Measurements from ENCODE around the gene RB1.

Gene RB1

DNA sequence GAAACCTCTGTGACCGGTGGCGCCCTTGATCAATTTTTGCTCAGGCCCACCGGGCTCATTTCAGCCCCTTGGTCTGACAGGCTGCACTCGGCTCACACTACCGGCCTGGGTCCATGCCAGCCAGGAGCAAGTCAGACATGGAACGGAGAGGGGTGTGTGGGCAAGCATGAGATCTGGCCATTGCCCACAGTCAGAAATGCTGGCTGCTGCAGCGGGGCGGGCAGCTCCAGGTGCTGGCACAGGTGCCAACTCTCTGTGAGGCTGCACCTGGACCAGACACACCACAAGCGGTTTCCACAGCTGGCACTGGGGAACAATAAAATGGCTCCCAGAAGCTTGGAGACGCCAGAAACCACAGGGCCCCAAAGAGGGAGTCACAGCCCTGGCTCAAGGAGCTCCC, 153.0 kb downstream of the RB1 start:
- DNase-seq (ENCODE audit: low spot score): no peak

GRCh38 chr13:48457578-48458242, 154.2 kb downstream of the RB1 start:
- no peak for DNase-seq (ENCODE audit: low spot score)

DNA sequence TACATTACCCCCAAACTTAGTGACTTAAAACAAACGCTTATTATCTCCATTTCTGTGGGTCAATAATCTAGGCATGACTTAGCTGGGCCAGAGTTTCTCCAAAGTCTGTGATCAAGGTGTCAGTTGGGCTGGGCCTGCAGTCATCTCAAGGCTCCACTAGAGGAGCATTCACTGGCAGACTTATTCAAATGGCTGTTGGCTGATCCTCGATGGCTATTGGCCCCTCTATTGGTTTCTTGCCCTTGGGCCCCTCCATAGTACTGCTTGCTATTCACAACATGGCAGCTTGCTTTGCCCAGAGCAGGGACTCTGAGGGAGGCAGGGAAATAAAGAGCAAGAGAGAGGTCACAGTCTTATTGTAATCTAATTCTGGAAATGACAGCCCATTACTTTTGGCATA, 171.7 kb downstream of the RB1 start:
- DNase-seq (ENCODE audit: low spot score): no peak

DNA sequence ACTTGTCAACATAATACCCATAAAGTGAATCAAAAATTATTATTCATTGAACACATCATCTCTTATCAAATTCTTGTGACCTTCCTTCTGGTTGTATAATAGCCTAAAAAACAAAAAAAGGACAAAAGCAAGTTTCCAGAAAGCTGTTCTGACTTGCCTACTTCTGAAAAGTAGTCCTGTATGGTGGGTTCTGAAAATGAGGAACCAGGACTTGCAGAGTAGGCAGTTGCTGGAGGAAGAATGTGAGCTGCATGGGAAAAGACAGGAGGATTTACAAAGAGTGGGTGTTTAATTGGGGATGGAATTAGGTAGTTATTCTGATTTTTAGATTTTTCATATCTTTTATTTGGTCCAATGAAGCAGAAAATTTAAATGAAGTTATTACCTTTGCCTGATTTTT, 172.7 kb downstream of the RB1 start:
- DNase-seq (ENCODE audit: low spot score): no peak

DNA sequence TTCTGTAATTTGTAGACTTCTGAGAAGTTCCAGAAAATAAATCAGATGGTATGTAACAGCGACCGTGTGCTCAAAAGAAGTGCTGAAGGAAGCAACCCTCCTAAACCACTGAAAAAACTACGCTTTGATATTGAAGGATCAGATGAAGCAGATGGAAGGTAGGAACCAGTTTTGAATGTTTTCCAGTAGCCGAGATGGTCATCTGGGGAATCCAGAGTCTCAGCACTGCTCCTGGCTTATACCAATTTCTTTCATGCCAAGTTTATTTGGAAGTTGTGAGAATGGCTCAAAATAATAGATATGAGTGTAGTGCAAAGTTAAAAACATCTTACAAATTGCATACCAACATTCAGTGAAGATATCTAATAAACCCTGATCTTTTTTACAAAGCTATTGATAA, 173.1 kb downstream of the RB1 start:
- DNase-seq (ENCODE audit: low spot score): no peak

- DNase-seq (ENCODE audit: low spot score): no peak
Measured at GRCh38 chr13:48477191-48477855, 173.8 kb downstream of the RB1 start.

DNA sequence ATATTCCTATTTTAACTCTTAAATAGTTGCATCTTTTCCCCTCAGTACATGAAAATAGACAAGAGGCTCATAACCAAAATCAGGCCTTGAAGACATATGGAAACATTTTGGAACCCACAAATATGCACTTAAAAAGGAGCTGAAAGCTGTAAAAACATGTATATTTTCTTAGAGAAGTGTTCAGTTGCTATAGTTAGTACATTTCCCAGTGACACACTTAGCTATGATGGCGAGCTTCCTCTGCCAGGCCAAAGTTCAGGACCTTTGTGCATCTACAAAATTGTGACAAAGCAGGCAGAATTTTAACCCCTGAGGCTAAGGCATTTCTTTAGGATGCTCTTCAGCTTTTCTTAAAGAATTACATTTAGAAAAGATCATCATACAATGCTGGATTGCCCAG, 174.8 kb downstream of the RB1 start:
- DNase-seq (ENCODE audit: low spot score): no peak

DNA sequence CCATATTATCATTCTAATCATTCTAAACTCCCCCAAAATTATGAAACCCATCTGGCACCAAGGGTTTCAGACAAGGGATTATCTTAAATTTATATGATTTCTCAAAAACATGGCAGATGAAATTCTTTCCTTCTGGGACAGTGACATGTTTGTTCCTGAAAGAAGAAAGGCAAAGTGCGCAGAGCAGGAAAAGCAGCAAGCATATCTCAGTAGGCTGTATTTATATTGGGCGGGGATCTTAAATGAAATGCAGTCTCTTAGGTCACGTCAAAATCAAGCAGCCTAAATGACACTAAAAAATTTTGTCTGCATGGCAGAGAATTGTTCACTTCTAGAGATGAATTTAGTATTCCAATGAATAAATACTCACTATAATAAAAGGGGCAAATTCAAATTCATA, 180.0 kb downstream of the RB1 start:
- no peak for DNase-seq (ENCODE audit: low spot score)

- no peak for DNase-seq (ENCODE audit: low spot score)
Measured at GRCh38 chr13:48485432-48485831, 181.9 kb downstream of the RB1 start.

- no peak for DNase-seq (ENCODE audit: low spot score)
Measured at GRCh38 chr13:48486362-48486761, 182.8 kb downstream of the RB1 start.

GRCh38 chr13:48486836-48487235, 183.3 kb downstream of the RB1 start:
- DNase-seq (ENCODE audit: low spot score): no peak

DNA sequence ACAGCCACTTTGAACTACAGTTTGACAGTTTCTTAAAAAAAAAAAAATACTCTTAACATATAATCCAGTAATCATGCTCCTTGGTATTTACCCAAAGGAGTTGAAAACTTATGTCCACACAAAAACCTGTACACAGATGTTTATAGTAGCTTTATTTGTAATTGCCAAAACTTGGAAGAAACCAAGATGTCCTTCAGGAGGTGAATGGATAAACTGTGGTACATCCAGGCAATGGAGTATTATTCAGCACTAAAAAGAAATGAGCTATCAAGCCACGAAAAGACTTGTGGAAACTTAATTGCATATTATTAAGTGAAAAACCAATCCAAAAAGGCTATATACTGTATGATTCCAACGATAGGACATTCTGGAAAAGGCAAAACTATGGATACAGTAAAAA, 184.4 kb downstream of the RB1 start:
- DNase-seq (ENCODE audit: low spot score): no peak

GRCh38 chr13:48488995-48489394, 185.4 kb downstream of the RB1 start:
- no peak for DNase-seq (ENCODE audit: low spot score)

- DNase-seq (ENCODE audit: low spot score): no peak
Measured at GRCh38 chr13:48489666-48490065, 186.1 kb downstream of the RB1 start.

GRCh38 chr13:48490241-48490640, 186.7 kb downstream of the RB1 start:
- DNase-seq (ENCODE audit: low spot score): no peak

- peak; percentile 27 for DNase-seq (ENCODE audit: low spot score)
Measured at GRCh38 chr13:48491423-48492095, 188.0 kb downstream of the RB1 start.

DNA sequence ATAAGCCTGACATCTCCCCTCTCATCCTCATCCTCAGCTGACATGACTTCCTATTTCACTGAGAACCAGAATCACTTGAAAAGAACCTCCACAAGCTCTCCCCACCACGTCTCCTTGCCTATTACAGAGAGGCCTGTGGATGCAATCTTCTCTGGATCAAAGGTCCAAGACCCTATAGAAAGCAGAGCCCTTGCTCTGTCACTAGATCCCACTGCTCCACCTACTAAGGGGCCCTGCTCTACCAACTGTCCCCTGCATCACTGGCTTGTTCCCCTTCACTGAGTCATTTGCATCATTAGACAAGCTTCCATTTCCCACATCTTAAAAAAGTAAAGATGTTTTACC, 188.5 kb downstream of the RB1 start:
- DNase-seq (ENCODE audit: low spot score): no peak

DNA sequence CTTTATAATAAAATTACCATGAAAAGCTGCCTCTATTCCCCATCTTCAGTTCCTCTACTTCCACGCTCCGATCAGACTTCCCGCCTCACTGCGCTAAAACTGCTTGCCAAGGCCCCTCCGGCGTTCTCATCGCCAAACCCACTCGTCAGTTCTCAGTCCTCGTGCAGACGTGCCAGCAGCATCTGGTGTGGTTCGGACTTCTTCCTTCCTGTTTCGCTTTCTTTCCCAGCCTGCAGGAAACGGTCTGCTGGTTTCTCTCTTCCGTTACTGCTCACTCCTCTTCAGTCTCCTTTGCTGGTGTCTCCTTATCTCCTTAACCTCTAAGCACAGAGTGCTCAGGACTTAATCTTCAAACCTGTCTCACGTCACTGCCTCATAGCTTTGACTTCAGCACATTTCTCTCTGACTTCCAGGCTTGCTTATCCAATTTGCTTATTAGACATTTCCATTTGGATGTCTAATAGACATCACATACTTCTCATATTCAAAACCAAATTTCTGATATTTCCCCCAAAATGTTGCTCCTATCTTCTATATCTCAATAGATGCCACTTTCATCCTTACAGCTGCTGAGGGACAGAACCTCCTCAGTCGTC, 189.0 kb downstream of the RB1 start:
- peak; percentile 71 for DNase-seq (ENCODE audit: low spot score)

DNA sequence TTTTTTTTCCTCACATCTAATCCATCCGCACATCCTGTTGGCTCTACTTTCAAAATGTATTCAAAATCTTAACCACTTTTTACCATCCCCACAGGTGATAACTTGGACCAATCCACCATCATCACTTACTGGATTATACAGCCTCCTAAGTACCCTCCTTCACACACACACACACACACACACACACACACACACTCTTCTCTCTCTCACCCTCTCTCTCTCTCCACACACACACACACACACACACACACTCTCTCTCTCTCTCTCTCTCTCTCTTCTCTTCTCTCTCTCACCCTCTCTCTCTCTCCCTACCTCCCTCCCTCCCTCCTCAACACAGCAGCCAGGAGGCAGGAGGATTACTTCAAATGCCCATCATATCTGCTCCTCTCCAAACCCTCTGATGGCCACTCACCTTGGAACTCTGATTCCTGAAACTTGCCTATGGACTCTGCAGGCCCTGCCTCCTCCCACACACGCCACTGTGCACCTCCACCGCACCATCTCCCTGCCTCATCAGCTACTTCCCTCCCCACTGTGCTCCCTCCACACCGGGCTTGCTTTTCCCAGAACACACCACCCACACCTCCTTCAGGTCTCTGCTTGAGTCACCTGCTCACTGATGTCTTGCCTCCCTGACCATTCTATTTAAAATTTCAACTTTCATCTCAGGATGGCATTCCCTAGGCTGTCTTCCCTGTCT, 189.7 kb downstream of the RB1 start:
- DNase-seq (ENCODE audit: low spot score): peak; percentile 39

DNA sequence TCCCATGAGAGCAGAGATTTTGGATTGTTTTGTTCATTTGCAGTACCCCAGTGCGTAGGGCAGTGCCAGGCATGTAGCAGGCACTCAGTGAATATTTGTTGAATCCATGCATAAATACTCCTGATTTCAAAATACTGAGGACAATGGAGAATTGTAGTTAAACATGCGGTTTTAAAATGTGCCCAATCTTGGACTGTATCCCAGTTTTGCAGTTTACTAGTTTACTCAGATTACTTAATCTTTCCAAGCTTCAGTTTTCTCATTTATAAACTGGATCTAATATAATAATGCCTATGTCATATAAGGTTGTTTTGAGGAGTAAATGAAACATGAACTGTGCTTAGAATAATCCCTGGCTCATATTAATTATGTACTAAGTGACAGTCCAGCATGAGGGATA, 190.3 kb downstream of the RB1 start:
- no peak for DNase-seq (ENCODE audit: low spot score)

GRCh38 chr13:48494874-48495273, 191.3 kb downstream of the RB1 start:
- DNase-seq (ENCODE audit: low spot score): no peak

DNA sequence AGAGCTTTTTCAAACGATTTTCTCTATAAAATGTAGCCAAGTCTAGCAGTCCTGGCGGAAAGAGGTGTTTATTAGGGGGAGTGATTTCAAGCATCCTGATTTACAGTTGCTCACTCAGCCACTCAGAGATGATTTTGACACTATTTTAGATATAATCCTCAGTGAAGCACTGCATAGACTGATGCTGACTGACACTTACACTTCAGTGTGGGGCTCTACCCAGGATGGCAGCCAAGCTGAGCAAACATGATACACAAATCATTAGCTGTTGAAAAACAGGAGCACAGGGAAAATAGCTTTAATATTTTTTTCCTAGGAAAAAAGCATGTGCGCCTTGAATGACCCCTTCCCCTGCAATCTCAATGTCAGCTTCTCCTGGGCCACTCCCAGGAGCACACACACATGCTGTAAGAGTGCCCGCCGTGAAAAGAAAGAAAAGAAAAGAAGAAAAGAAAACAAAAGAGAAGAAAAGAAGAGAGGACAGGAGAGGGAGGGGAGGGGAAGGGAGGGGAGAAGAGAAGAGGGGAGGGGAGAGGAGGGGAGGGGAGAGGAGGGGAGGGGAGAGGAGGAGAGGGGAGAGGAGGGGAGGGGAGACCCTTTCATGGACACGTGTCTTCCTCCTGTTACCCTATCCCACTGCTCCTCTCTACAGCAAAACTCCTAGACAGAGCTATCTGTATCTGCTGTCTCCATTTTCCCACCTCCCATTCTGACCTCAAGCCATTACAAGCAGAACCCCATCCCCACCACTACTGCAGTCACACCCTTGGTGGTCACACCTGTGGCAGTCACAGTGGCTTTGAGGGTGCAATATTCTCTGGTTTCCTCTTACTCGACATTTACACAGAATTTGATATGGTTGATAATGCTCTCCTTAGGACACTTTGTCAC, 193.0 kb downstream of the RB1 start:
- DNase-seq (ENCODE audit: low spot score): peak; percentile 62

Data from CD4-positive, alpha-beta T cell treated with Interleukin-2 at 100 ng/mL for 4 hours (primary cell).